GM12875 (cell line): Measurements from ENCODE around the gene ALKAL2.

ENCODE experiments used
- H3K4me3 ChIP-seq: one replicate; pipeline ENCODE4 v1.5.1; 2011; ENCODE audit warnings: low read depth, low read length, control low read depth
- CTCF ChIP-seq: IDR thresholded peaks from 2 replicates; pipeline ENCODE4 v1.5.1; 2011; ENCODE audit warnings: low read depth, mild to moderate bottlenecking, control low read depth, inconsistent platforms, low read length, moderate library complexity, borderline replicate concordance; ENCODE audit not compliant: insufficient read depth

The ALKAL2 gene

GRCh38 chr2:244547-244946 is 43.3 kb downstream of the ALKAL2 start:
- TF ChIP-seq CTCF: no peak
- no peak overlapping the region for H3K4me3 ChIP-seq

GRCh38 chr2:238869-239268 is 49.0 kb downstream of the ALKAL2 start:
- no peak overlapping the region for H3K4me3 ChIP-seq
- TF ChIP-seq CTCF: no peak

GRCh38 chr2:238431-238830 is 49.5 kb downstream of the ALKAL2 start:
- no peak overlapping the region for H3K4me3 ChIP-seq
- no peak for TF ChIP-seq CTCF

- no peak overlapping the region for H3K4me3 ChIP-seq
- TF ChIP-seq CTCF: no peak
Measured at GRCh38 chr2:237878-238277, 50.0 kb downstream of the ALKAL2 start.

GRCh38 chr2:236993-237539 is 50.8 kb downstream of the ALKAL2 start:
- TF ChIP-seq CTCF: no peak
- no peak overlapping the region for H3K4me3 ChIP-seq

- no peak overlapping the region for H3K4me3 ChIP-seq
- TF ChIP-seq CTCF: no peak
Measured at GRCh38 chr2:234421-234820, 53.5 kb downstream of the ALKAL2 start.

- TF ChIP-seq CTCF: no peak
- no peak overlapping the region for H3K4me3 ChIP-seq
Measured at GRCh38 chr2:233030-233429, 54.9 kb downstream of the ALKAL2 start.
